HCT116 (cell line): ENCODE data around the gene TMEM86B. TPM values are rescaled to one million over a fixed set of nuclear protein-coding genes. Genes with fewer than 3 reads are reported as not detected.

Experiments
- ATAC-seq: fragments of 200-7000 bp; cut with Tn5 transposase; 2 replicates; pipeline ENCODE4 v1.9.1; 2020; ENCODE audit warnings: mild to moderate bottlenecking, moderate library complexity
- BruUV-seq: library from RNA; stranded (reverse); fragments of 400-500 nt; replicated peaks from 2 replicates; lab custom pipeline; 2021; lab: Mats Ljungman, UMichigan
- CTCF ChIA-PET: fragments of 300-600 bp; sonication (Branson Sonifier 250); formaldehyde crosslinking; loops from one replicate; lab custom pipeline; 2021; ENCODE audit warnings: antibody characterized with exemption; lab: Charles Lee
- POLR2A ChIA-PET: fragments of 300-600, 350-600 bp; sonication (Branson Sonifier 250); formaldehyde crosslinking; loops from one replicate; lab custom pipeline; 2021; ENCODE audit warnings: antibody characterized with exemption; lab: Charles Lee
- RAD21 ChIA-PET, 2 experiments: fragments of 300-600 bp; sonication (Branson Sonifier 250); formaldehyde crosslinking; loops; one replicate each; lab custom pipeline; 2023; ENCODE audit warnings: low total read pairs in 2 of 2; ENCODE audit not compliant: uncharacterized antibody in 2 of 2, unreplicated experiment in 2 of 2, low non-redundant PET in 1 of 2; lab: Charles Lee
- DNase-seq: peaks from one replicate; pipeline ENCODE4 v3.0.0-alpha.2; 2010; ENCODE audit warnings: low read depth, low spot score
- H2AFZ ChIP-seq: fragments of 200-600 bp; shearing (Covaris generic), sonication (generic); 2 replicates; pipeline ENCODE4 v1.6.1; 2017; ENCODE audit warnings: low read depth, mixed run types, mixed read lengths, antibody characterized with exemption, low read length; ENCODE audit not compliant: poor library complexity, severe bottlenecking
- H3K27ac ChIP-seq: 2 replicates; pipeline ENCODE4 v1.5.1; 2012; ENCODE audit warnings: low read depth, low read length
- H3K27me3 ChIP-seq: fragments of 200-600 bp; sonication (generic); 2 replicates; pipeline ENCODE4 v1.6.1; 2016; ENCODE audit warnings: mixed run types, low read length, mixed read lengths; ENCODE audit not compliant: insufficient read depth
- H3K36me3 ChIP-seq, 2 experiments: fragments of 200-500 bp in 1 of 2; fragments of 200-600 bp in 1 of 2; sonication (Bioruptor generic) in 1 of 2; sonication (generic) in 1 of 2; 2 replicates each; pipeline versions ENCODE4 v1.5.1 to v1.6.1; 2014 to 2016; ENCODE audit warnings: low read length in 2 of 2, inconsistent platforms in 1 of 2, mixed read lengths in 1 of 2, mixed run types in 1 of 2; ENCODE audit not compliant: insufficient read depth in 2 of 2, control insufficient read depth in 1 of 2
- H3K4me1 ChIP-seq, 2 experiments: fragments of 200-600 bp in 1 of 2; sonication (generic) in 1 of 2; 2 replicates each; pipeline versions ENCODE4 v1.5.1 to v1.6.1; 2012 to 2017; ENCODE audit warnings: low read length in 2 of 2, inconsistent platforms in 1 of 2, mild to moderate bottlenecking in 1 of 2, mixed read lengths in 1 of 2, mixed run types in 1 of 2, moderate library complexity in 1 of 2; ENCODE audit not compliant: insufficient read depth in 2 of 2, control insufficient read depth in 1 of 2
- H3K4me2 ChIP-seq: fragments of 200-600 bp; sonication (generic); 2 replicates; pipeline ENCODE4 v1.6.1; 2017; ENCODE audit warnings: mixed run types, low read length, mixed read lengths
- H3K4me3 ChIP-seq, 2 experiments: fragments of 200-600 bp in 1 of 2; sonication (generic) in 1 of 2; replicated peaks in 1 of 2; 2 replicates each; pipeline ENCODE4 v1.5.1; 2011 to 2016; ENCODE audit warnings: low read length in 2 of 2, control low read depth in 1 of 2, low read depth in 1 of 2, mild to moderate bottlenecking in 1 of 2, mixed read lengths in 1 of 2, mixed run types in 1 of 2
- H3K79me2 ChIP-seq: fragments of 200-600 bp; sonication (generic); 2 replicates; pipeline ENCODE4 v1.6.1; 2017; ENCODE audit warnings: mild to moderate bottlenecking, mixed run types, low read length, moderate library complexity, mixed read lengths; ENCODE audit not compliant: insufficient read depth
- H3K9ac ChIP-seq: fragments of 200-600 bp; sonication (generic); 2 replicates; pipeline ENCODE4 v1.6.1; 2016; ENCODE audit warnings: low read length, mixed read lengths
- H3K9me2 ChIP-seq: fragments of 200-600 bp; sonication (generic), shearing (Covaris generic); 2 replicates; pipeline ENCODE4 v1.6.1; 2017; ENCODE audit warnings: mixed run types, mild to moderate bottlenecking, moderate library complexity; ENCODE audit not compliant: insufficient read depth
- H3K9me3 ChIP-seq, 2 experiments: fragments of 200-500 bp in 1 of 2; fragments of 200-600 bp in 1 of 2; sonication (Bioruptor generic) in 1 of 2; sonication (generic) in 1 of 2; 2 replicates each; pipeline ENCODE4 v1.6.1; 2014 to 2017; ENCODE audit warnings: low read length in 2 of 2, mixed read lengths in 2 of 2, inconsistent platforms in 1 of 2, low read depth in 1 of 2, mild to moderate bottlenecking in 1 of 2, mixed run types in 1 of 2, moderate library complexity in 1 of 2; ENCODE audit not compliant: control insufficient read depth in 1 of 2, insufficient read depth in 1 of 2
- H4K20me1 ChIP-seq: fragments of 200-600 bp; sonication (generic), shearing (Covaris generic); 2 replicates; pipeline ENCODE4 v1.6.1; 2017; ENCODE audit warnings: mixed run types, mild to moderate bottlenecking, moderate library complexity; ENCODE audit not compliant: insufficient read depth
- CEBPB ChIP-seq: IDR thresholded peaks from 2 replicates; pipeline ENCODE4 v1.6.1; 2012; ENCODE audit warnings: low read depth
- EGR1 ChIP-seq: IDR thresholded peaks from 2 replicates; pipeline ENCODE4 v1.6.1; 2012; ENCODE audit warnings: low read depth
- ELF1 ChIP-seq: IDR thresholded peaks from 2 replicates; pipeline ENCODE4 v1.6.1; 2012; ENCODE audit warnings: low read depth, borderline replicate concordance
- EZH2 ChIP-seq: fragments of 200-600 bp; sonication (generic); IDR thresholded peaks from 2 replicates; pipeline ENCODE4 v1.6.1; 2017; ENCODE audit warnings: antibody characterized with exemption, mixed run types
- FOSL1 ChIP-seq: IDR thresholded peaks from 2 replicates; pipeline ENCODE4 v1.6.1; 2012; ENCODE audit warnings: low read depth
- JUND ChIP-seq: IDR thresholded peaks from 2 replicates; pipeline ENCODE4 v1.6.1; 2012
- POLR2A ChIP-seq: IDR thresholded peaks from 2 replicates; pipeline ENCODE4 v1.7.0; 2011; ENCODE audit warnings: borderline replicate concordance; ENCODE audit not compliant: insufficient read depth, insufficient read length; ENCODE audit errors: extremely low read depth
- POLR2AphosphoS5 ChIP-seq: IDR thresholded peaks from 2 replicates; pipeline ENCODE4 v1.6.1; 2011; ENCODE audit warnings: mild to moderate bottlenecking, low read depth, low read length, moderate library complexity
- RAD21 ChIP-seq: IDR thresholded peaks from 2 replicates; pipeline ENCODE4 v1.6.1; 2012; ENCODE audit warnings: low read depth, mild to moderate bottlenecking
- SIN3A ChIP-seq: IDR thresholded peaks from 2 replicates; pipeline ENCODE4 v1.6.1; 2012; ENCODE audit warnings: low read depth
- SP1 ChIP-seq: IDR thresholded peaks from 2 replicates; pipeline ENCODE4 v1.6.1; 2012; ENCODE audit warnings: low read depth
- TCF7L2 ChIP-seq: IDR thresholded peaks from 2 replicates; pipeline ENCODE4 v1.7.0; 2011; ENCODE audit warnings: borderline replicate concordance, inconsistent platforms; ENCODE audit not compliant: insufficient read depth, insufficient read length; ENCODE audit errors: extremely low read depth
- YY1 ChIP-seq: IDR thresholded peaks from 2 replicates; pipeline ENCODE4 v1.6.1; 2011; ENCODE audit warnings: low read length, low read depth, moderate library complexity, mild to moderate bottlenecking; ENCODE audit not compliant: insufficient replicate concordance; ENCODE audit errors: extremely low read depth
- ZFX ChIP-seq: fragments of 450-650 bp; IDR thresholded peaks from 2 replicates; pipeline ENCODE4 v1.6.1; 2017
- ZNF274 ChIP-seq: fragments of 200-500 bp; sonication (Bioruptor generic); IDR thresholded peaks from 2 replicates; pipeline ENCODE4 v1.6.1; 2014; ENCODE audit warnings: mild to moderate bottlenecking, low read depth, low read length, inconsistent platforms
- intact Hi-C: fragments of 100-400 bp; cut with micrococcal nuclease; formaldehyde crosslinking; loops from 2 replicates; pipeline ENCODE4 v1.10.0; 2022
- total RNA-seq: library from RNA; stranded (reverse); gene quantifications from one replicate; pipeline ENCODE4 v1.2.1, GENCODE V29; 2021; ENCODE audit not compliant: unreplicated experiment
- TF ChIP-seq, protein P1 (sequence below): IDR thresholded peaks from 2 replicates; pipeline ENCODE4 v1.6.1; 2012
- TF ChIP-seq, protein P2 (sequence below): IDR thresholded peaks from 2 replicates; pipeline ENCODE4 v1.6.1; 2012
- TF ChIP-seq, protein P3 (sequence below): IDR thresholded peaks from 2 replicates; pipeline ENCODE4 v1.6.1; 2012; ENCODE audit warnings: low read depth

The TMEM86B gene
- total RNA-seq, 1 experiment from 2014 or later: 10.6 TPM

DNA sequence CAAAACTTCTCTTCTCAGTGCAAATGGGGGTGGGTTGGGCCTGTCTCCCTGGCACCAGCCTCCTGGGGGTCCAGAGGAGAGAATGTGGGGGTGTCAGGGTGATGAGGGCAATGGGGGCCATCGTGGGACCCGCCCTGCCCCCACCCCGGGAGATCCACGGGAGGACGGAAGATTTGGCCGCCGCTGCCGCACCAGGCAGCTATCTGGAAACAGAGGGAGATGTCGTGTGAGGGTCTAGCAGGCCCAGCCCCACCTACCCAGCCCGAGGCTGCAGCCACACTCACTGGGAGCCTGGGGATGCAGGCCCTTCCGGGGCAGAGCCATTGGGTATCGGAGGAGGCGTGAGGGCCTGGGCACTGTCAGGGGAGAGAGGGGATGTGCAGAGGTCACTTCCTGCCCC is 1.8 kb upstream of the TMEM86B start (continued):
- no peak for TF ChIP-seq RAD21
- TF ChIP-seq CEBPB: no peak
- TF ChIP-seq POLR2A: no peak
- no peak for TF ChIP-seq ZNF274

DNA sequence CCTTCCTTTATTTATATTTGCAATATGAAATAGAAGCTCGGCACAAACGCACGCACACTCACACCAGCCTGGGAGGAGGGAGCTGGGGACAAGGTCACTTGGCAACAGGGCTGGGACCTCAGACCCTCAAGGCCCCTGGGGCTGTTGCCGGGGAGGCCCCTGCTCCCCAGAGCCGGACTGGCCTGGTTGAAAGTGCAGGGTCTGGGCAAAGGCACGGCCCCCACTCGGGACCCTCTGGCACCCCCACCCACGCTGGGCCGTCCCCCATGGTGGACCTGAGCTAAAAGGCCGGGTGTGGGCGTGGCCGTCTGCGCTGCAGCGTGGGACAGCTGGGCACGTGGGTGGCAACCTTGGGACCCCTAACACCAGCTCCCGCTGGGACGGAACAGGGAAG is 1.2 kb upstream of the TMEM86B start:
- POLR2A ChIA-PET: no interaction called here
- Histone ChIP-seq H4K20me1 (no peaks in the 10 kb centered on the region), H3K4me1 (no peaks in the 10 kb centered on the region), H3K27ac (no peak overlapping the region), H3K9me3 (no peaks in the 10 kb centered on the region), H3K36me3 (peaks cover 7 to 22% of the 10 kb centered on the region in 2 experiments), H3K27me3 (no peaks in the 10 kb centered on the region), H3K4me3 (no peak overlapping the region), H3K79me2 (peaks cover 4% of the 10 kb centered on the region; the same call in 1 of the 2 replicates), H2AFZ (no peak overlapping the region), H3K9ac (no peak overlapping the region), H3K4me2 (no peak overlapping the region), H3K9me2 (no peaks in the 10 kb centered on the region)
- CTCF ChIA-PET: no interaction called here
- TF ChIP-seq SP1: no peak
- TF ChIP-seq, protein P1, sequence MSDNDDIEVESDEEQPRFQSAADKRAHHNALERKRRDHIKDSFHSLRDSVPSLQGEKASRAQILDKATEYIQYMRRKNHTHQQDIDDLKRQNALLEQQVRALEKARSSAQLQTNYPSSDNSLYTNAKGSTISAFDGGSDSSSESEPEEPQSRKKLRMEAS: no peak
- TF ChIP-seq, protein P2, sequence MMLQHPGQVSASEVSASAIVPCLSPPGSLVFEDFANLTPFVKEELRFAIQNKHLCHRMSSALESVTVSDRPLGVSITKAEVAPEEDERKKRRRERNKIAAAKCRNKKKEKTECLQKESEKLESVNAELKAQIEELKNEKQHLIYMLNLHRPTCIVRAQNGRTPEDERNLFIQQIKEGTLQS: no peak
- no peak for TF ChIP-seq SIN3A
- no peak for TF ChIP-seq ZFX
- TF ChIP-seq JUND: no peak
- TF ChIP-seq YY1: no peak
- no peak for TF ChIP-seq POLR2AphosphoS5
- TF ChIP-seq CEBPB: no peak
- no peak for TF ChIP-seq EZH2
- no peak for TF ChIP-seq FOSL1
- no peak for TF ChIP-seq RAD21
- TF ChIP-seq, protein P3, sequence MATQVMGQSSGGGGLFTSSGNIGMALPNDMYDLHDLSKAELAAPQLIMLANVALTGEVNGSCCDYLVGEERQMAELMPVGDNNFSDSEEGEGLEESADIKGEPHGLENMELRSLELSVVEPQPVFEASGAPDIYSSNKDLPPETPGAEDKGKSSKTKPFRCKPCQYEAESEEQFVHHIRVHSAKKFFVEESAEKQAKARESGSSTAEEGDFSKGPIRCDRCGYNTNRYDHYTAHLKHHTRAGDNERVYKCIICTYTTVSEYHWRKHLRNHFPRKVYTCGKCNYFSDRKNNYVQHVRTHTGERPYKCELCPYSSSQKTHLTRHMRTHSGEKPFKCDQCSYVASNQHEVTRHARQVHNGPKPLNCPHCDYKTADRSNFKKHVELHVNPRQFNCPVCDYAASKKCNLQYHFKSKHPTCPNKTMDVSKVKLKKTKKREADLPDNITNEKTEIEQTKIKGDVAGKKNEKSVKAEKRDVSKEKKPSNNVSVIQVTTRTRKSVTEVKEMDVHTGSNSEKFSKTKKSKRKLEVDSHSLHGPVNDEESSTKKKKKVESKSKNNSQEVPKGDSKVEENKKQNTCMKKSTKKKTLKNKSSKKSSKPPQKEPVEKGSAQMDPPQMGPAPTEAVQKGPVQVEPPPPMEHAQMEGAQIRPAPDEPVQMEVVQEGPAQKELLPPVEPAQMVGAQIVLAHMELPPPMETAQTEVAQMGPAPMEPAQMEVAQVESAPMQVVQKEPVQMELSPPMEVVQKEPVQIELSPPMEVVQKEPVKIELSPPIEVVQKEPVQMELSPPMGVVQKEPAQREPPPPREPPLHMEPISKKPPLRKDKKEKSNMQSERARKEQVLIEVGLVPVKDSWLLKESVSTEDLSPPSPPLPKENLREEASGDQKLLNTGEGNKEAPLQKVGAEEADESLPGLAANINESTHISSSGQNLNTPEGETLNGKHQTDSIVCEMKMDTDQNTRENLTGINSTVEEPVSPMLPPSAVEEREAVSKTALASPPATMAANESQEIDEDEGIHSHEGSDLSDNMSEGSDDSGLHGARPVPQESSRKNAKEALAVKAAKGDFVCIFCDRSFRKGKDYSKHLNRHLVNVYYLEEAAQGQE: no peak
- no peak for TF ChIP-seq TCF7L2
- TF ChIP-seq ELF1: no peak
- no peak for TF ChIP-seq ZNF274
- no peak for TF ChIP-seq POLR2A
- TF ChIP-seq EGR1: no peak
- intact Hi-C loops: no loop called here
- ATAC-seq: no peak
- RAD21 ChIA-PET: no interaction called here
- BruUV-seq: TSS peak; percentile 65
- DNase-seq: no peak
